Testis (tissue), 3 donors: ENCODE data around the gene KCNK5. TPM values are rescaled to one million over a fixed set of nuclear protein-coding genes. Genes with fewer than 3 reads are reported as not detected.

ENCODE experiments used
- DNase-seq: peaks from one replicate; pipeline ENCODE4 v3.0.0-alpha.2; 2019
- H3K27ac ChIP-seq, 2 donors: fragments of 200-600 bp; sonication (generic); one replicate each; pipeline ENCODE4 v1.5.1; 2019
- H3K27me3 ChIP-seq: fragments of 200-600 bp; sonication (generic); one replicate; pipeline ENCODE4 v1.5.1; 2019
- H3K36me3 ChIP-seq: fragments of 200-600 bp; sonication (generic); one replicate; pipeline ENCODE4 v1.5.1; 2017; ENCODE audit warnings: low read depth; ENCODE audit errors: missing control alignments
- H3K4me1 ChIP-seq: fragments of 200-600 bp; sonication (generic); one replicate; pipeline ENCODE4 v1.5.1; 2019
- H3K4me3 ChIP-seq, 2 donors: fragments of 200-600 bp; sonication (generic); one replicate each; pipeline ENCODE4 v1.5.1; 2017 to 2019
- H3K9me3 ChIP-seq: fragments of 200-600 bp; sonication (generic); one replicate; pipeline ENCODE4 v1.5.1; 2017
- POLR2A ChIP-seq: fragments of 450-650 bp; IDR thresholded peaks from one replicate; pipeline ENCODE4 v1.6.1; 2017; ENCODE audit warnings: antibody characterized with exemption, mild to moderate bottlenecking, moderate library complexity
- WGBS, 2 donors: methylation state at CpG; one replicate each; pipeline ENCODE4 v1.1.5; 2018; 5-methylcytosine and 5-hydroxymethylcytosine counted together
- intact Hi-C: fragments of 100-400 bp; cut with DNase I; formaldehyde crosslinking; loops from one replicate; pipeline ENCODE4 v1.15.1; 2023; ENCODE audit warnings: low total_unique reads
- polyA plus RNA-seq: library from polyadenylated mRNA; stranded (reverse); fragments of 350-450 nt; fragmentation: Illumina TruSeq; extraction: RNeasy Lipid Tissue Mini Kit (QIAGEN cat#74804); gene quantifications from one replicate; pipeline ENCODE4 v1.2.3, GENCODE V29; 2014; ENCODE audit warnings: low read depth, low replicate concordance; ENCODE audit not compliant: insufficient read depth
- total RNA-seq, 2 donors: library from RNA; depleted of rRNA; stranded (reverse); fragments of >200 nt; gene quantifications; one replicate each; pipeline ENCODE4 v1.2.3, GENCODE V29; 2016
- TF ChIP-seq, protein P1 (sequence below), 3 experiments: fragments of 450-650 bp in 2 of 3; fragments of 200-600 bp in 1 of 3; sonication (generic) in 1 of 3; IDR thresholded peaks; one replicate each; pipeline ENCODE4 v1.5.1; 2016 to 2019; ENCODE audit warnings: antibody characterized with exemption in 3 of 3, mild to moderate bottlenecking in 2 of 3, moderate library complexity in 1 of 3

The KCNK5 gene
- total and polyA plus RNA-seq, 3 donors from 2014 or later = 1.6 to 2.3 (median 2.0) TPM

DNA sequence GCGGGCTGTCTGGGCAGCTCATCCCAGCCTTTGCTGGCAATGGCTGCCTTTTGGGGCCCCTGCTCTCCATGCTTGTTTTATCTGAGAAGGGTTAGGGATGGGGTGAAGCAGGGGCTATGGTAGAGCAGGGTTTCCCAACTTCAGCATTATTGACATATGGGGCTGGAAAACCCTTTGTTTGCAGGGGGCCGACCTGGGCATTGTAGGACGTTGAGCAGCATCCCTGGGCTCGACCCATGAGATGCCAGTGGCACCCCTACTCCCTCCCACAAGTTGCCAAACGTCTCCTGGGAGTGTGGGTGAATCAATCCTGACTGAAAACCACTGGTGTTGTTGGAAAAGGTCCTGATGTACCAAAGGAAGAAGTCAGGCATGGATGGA lies 56.9 kb downstream of the KCNK5 start:
- no peaks in the 10 kb centered on the region for H3K9me3 ChIP-seq
- no peak for TF ChIP-seq POLR2A
- TF ChIP-seq, protein P1, sequence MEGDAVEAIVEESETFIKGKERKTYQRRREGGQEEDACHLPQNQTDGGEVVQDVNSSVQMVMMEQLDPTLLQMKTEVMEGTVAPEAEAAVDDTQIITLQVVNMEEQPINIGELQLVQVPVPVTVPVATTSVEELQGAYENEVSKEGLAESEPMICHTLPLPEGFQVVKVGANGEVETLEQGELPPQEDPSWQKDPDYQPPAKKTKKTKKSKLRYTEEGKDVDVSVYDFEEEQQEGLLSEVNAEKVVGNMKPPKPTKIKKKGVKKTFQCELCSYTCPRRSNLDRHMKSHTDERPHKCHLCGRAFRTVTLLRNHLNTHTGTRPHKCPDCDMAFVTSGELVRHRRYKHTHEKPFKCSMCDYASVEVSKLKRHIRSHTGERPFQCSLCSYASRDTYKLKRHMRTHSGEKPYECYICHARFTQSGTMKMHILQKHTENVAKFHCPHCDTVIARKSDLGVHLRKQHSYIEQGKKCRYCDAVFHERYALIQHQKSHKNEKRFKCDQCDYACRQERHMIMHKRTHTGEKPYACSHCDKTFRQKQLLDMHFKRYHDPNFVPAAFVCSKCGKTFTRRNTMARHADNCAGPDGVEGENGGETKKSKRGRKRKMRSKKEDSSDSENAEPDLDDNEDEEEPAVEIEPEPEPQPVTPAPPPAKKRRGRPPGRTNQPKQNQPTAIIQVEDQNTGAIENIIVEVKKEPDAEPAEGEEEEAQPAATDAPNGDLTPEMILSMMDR (IDR thresholded peaks at IDR 0.05) = no peak
- WGBS, 2 donors = 73 to 78% methylated on average over 5 of the region's 5 CpGs
- H3K27ac ChIP-seq = no peak overlapping the region
- no peaks in the 10 kb centered on the region for H3K36me3 ChIP-seq
- H3K4me1 ChIP-seq = no peaks in the 10 kb centered on the region
- H3K27me3 ChIP-seq = no peaks in the 10 kb centered on the region
- H3K4me3 ChIP-seq = no peak overlapping the region
- DNase-seq = no peak
- intact Hi-C loops = no loop called here

DNA sequence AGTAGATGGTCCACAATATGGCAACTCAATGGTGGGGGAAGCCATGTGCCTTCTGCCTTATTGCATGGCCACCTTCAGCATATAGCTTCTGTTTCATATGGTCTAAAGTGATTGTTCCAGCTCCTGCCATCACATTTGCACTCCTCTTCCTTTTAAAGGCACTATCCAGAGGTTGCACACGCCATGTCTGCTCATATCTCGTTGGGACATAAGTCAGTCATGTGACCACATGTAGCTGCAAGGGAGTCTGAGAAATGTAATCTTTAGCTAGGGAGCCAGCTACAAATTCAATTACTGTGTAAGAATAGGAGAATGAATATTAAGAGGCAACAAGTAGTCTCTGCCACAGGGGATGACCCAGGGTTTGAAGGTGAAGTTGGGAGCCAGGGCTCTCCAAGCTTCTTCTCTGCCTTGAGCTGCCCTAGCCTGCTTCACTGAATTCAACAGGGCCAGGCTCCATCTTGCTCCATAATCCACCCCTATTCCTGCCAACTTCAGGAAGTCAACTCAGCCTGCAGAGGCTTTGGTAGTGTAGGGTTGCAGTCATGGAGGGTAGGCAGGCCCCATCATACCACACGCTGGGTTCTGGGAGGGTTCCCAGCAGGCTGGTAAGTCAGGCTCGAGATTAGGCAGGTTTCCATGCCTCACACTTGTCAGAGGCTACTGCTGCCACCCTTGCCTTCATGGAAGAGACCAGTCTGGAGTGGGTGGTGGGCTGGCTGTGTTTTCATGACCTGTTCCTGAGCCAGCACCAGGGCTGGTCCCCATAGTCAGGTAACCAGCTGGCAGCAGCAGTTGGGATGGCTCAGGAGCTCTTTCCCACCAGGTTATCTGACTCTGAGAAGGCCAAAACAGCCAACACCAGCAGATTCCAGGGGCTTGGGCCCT lies 57.5 kb downstream of the KCNK5 start:
- DNase-seq = no peak
- intact Hi-C loops = no loop called here
- Histone ChIP-seq H3K36me3 (no peaks in the 10 kb centered on the region), H3K27ac (no peak overlapping the region), H3K9me3 (no peaks in the 10 kb centered on the region), H3K27me3 (no peaks in the 10 kb centered on the region), H3K4me3 (no peak overlapping the region), H3K4me1 (no peaks in the 10 kb centered on the region)
- WGBS, 2 donors = 90 to 97% methylated on average over 2 to 4 of the region's 4 CpGs
- TF ChIP-seq POLR2A = no peak
- TF ChIP-seq, protein P1 (IDR thresholded peaks at IDR 0.05) = no peak

- WGBS, 2 donors = 96 to 97% methylated on average over 3 of the region's 3 CpGs
- Histone ChIP-seq H3K27ac (no peak overlapping the region), H3K27me3 (no peaks in the 10 kb centered on the region), H3K9me3 (no peaks in the 10 kb centered on the region), H3K4me1 (no peaks in the 10 kb centered on the region), H3K36me3 (no peaks in the 10 kb centered on the region), H3K4me3 (no peak overlapping the region)
- no peak for DNase-seq
- TF ChIP-seq, protein P1 (IDR thresholded peaks at IDR 0.05) = no peak
- no peak for TF ChIP-seq POLR2A
- intact Hi-C loops = no loop called here
These were observed 58.4 kb downstream of the KCNK5 start for GRCh38 chr6:39170860-39171259.

DNA sequence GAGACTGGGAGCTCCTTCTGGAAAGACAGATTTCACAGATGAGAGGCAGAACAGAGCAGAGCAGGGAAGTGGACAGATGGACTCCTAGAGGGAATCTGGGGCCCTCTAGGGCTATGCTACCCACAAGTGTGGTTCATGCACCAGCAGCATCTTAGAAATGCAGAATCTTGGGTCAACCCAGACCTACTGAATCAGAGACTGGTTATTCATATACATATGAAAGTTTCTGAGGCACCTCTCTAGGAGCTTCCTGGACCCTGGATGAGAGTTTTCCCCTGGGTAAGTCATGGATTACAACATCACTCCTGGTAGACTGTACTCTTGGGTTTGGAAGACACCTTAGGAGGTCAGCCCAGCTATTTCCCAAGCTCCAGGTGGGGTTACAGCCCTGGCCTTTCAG lies 58.9 kb downstream of the KCNK5 start:
- intact Hi-C loops = no loop called here
- no peak for DNase-seq
- H3K27me3 ChIP-seq = no peaks in the 10 kb centered on the region
- no peak overlapping the region for H3K4me3 ChIP-seq
- no peaks in the 10 kb centered on the region for H3K36me3 ChIP-seq
- no peaks in the 10 kb centered on the region for H3K4me1 ChIP-seq
- TF ChIP-seq POLR2A = no peak
- TF ChIP-seq, protein P1 (IDR thresholded peaks at IDR 0.05) = no peak
- H3K9me3 ChIP-seq = no peaks in the 10 kb centered on the region
- no peak overlapping the region for H3K27ac ChIP-seq
